GM12891 (cell line): ENCODE data around the gene NEDD4L.

Source experiments
- PAX5 ChIP-seq: IDR thresholded peaks from 2 replicates; pipeline ENCODE4 v1.6.1; 2011; ENCODE audit warnings: low read length, moderate library complexity, mild to moderate bottlenecking; ENCODE audit not compliant: insufficient read depth, severe bottlenecking
- POLR2A ChIP-seq: IDR thresholded peaks from 2 replicates; pipeline ENCODE4 v1.6.1; 2011; ENCODE audit warnings: low read depth, low read length, control low read depth
- POLR2AphosphoS5 ChIP-seq: IDR thresholded peaks from 2 replicates; pipeline ENCODE4 v1.6.1; 2011; ENCODE audit warnings: low read depth, low read length, control low read depth
- POU2F2 ChIP-seq: IDR thresholded peaks from 2 replicates; pipeline ENCODE4 v1.6.1; 2011; ENCODE audit warnings: low read depth, mild to moderate bottlenecking, control low read depth, low read length, moderate library complexity
- SPI1 ChIP-seq: IDR thresholded peaks from 2 replicates; pipeline ENCODE4 v1.6.1; 2011; ENCODE audit warnings: low read depth, low read length, control low read depth
- TAF1 ChIP-seq: IDR thresholded peaks from 2 replicates; pipeline ENCODE4 v1.6.1; 2011; ENCODE audit warnings: low read depth, low read length, control low read depth

DNA sequence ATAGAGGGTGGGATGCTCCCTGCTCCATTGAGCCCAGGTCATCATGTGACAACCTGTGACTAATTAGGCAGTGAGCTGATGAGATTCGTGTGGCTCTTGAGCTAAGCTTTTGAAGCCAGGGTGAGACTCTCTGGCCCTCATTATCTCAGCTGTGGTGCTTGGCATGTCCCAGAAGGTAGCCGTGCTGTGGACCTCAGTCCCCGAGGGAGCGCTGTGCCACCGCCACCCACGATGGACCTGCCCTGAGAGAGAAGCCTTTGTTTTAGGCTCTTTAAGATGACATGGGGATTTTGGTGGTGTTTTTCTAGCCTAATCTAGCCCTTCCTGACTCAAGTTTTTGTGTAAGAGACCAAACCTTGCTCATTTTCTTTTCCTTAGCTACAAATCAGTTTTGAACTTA lies 66.4 kb downstream of the NEDD4L start:
- no peak for TF ChIP-seq TAF1
- no peak for TF ChIP-seq POLR2A
- no peak for TF ChIP-seq POU2F2
- TF ChIP-seq POLR2AphosphoS5: no peak
- TF ChIP-seq PAX5: no peak
- no peak for TF ChIP-seq SPI1
